Measurements from ENCODE around the gene CBX1.

CBX1 gene

GRCh38 chr17:48047113-48047740 lies 54.1 kb downstream of the CBX1 start:
- Histone ChIP-seq H3K4me1 (ENCODE audit: control insufficient read depth, low read depth, low read length) (peaks cover 9% of the 10 kb centered on the region), H4K8ac (ENCODE audit: low read depth, low read length) (no peak overlapping the region), H2BK120ac (ENCODE audit: low read depth, low read length) (no peak overlapping the region), H3K36me3 (ENCODE audit: control insufficient read depth, insufficient read depth, low read length) (peaks cover 6% of the 10 kb centered on the region), H3K18ac (ENCODE audit: low read length) (peak overlapping the region; percentile 55), H3K4me2 (ENCODE audit: low read length) (peak overlapping the region; percentile 37), H3K27me3 (ENCODE audit: insufficient read depth, low read length, poor library complexity) (no peaks in the 10 kb centered on the region), H4K5ac (ENCODE audit: low read length) (no peak overlapping the region), H2BK15ac (replicated peaks; ENCODE audit: low read depth) (no peak overlapping the region), H2BK5ac (ENCODE audit: low read length) (peak overlapping the region; percentile 89), H3K79me2 (ENCODE audit: control insufficient read depth, insufficient read depth, low read length) (peaks cover 34% of the 10 kb centered on the region), H3K4me3 (ENCODE audit: low read length) (peak overlapping the region; percentile 75), H3K79me1 (ENCODE audit: low read length) (peaks cover 11% of the 10 kb centered on the region), H3K4ac (ENCODE audit: low read depth, low read length) (peak overlapping the region; percentile 94), H3K27ac (ENCODE audit: low read depth, low read length) (peak overlapping the region; percentile 82), H2AK5ac (ENCODE audit: low read length) (no peak overlapping the region), H3K23ac (ENCODE audit: low read length) (no peak overlapping the region), H3K9ac (ENCODE audit: low read length) (peak overlapping the region; percentile 93), H3K56ac (ENCODE audit: low read length) (peak overlapping the region; percentile 99)
- no CpG with 5 or more reads among the region's 26 CpGs for WGBS (ENCODE audit: extremely low coverage, insufficient coverage, low lambda C conversion rate)
- no peak for DNase-seq

DNA sequence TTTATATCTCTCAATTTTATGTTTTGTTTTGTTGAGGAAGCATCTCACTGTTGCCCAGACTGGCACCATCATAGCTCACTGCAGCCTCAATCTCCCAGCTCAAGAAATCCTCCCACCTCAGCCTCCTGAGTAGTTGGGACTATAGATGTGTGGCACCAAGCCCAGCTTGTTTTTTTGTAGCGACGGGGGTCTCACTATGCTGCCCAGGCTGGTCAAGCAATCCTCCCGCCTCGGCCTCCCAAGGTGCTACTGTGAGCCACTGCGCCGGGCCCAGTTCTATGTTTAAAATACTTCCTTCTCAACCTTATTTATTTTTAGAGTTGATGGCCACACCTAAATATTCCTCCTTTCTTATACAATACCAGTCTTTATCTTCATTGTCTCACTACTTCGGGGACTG lies 55.0 kb downstream of the CBX1 start:
- no peak overlapping the region for H2BK15ac ChIP-seq (replicated peaks; ENCODE audit: low read depth)
- H3K36me3 ChIP-seq (ENCODE audit: control insufficient read depth, insufficient read depth, low read length): peaks cover 4% of the 10 kb centered on the region
- WGBS (ENCODE audit: extremely low coverage, insufficient coverage, low lambda C conversion rate): no CpG with 5 or more reads among the region's 7 CpGs
- H3K23ac ChIP-seq (ENCODE audit: low read length): no peak overlapping the region
- no peak overlapping the region for H2BK5ac ChIP-seq (ENCODE audit: low read length)
- no peak overlapping the region for H2AK5ac ChIP-seq (ENCODE audit: low read length)
- no peak overlapping the region for H3K27ac ChIP-seq (ENCODE audit: low read depth, low read length)
- no peak overlapping the region for H3K56ac ChIP-seq (ENCODE audit: low read length)
- no peak overlapping the region for H3K4me2 ChIP-seq (ENCODE audit: low read length)
- H3K9ac ChIP-seq (ENCODE audit: low read length): no peak overlapping the region
- no peak overlapping the region for H2BK120ac ChIP-seq (ENCODE audit: low read depth, low read length)
- peaks cover 7% of the 10 kb centered on the region for H3K79me1 ChIP-seq (ENCODE audit: low read length)
- H3K79me2 ChIP-seq (ENCODE audit: control insufficient read depth, insufficient read depth, low read length): peaks cover 25% of the 10 kb centered on the region
- no peak overlapping the region for H3K4ac ChIP-seq (ENCODE audit: low read depth, low read length)
- no peak overlapping the region for H4K5ac ChIP-seq (ENCODE audit: low read length)
- no peaks in the 10 kb centered on the region for H3K27me3 ChIP-seq (ENCODE audit: insufficient read depth, low read length, poor library complexity)
- no peak for DNase-seq
- H3K4me1 ChIP-seq (ENCODE audit: control insufficient read depth, low read depth, low read length): peaks cover 4% of the 10 kb centered on the region
- no peak overlapping the region for H3K4me3 ChIP-seq (ENCODE audit: low read length)
- H3K18ac ChIP-seq (ENCODE audit: low read length): no peak overlapping the region
- no peak overlapping the region for H4K8ac ChIP-seq (ENCODE audit: low read depth, low read length)

DNA sequence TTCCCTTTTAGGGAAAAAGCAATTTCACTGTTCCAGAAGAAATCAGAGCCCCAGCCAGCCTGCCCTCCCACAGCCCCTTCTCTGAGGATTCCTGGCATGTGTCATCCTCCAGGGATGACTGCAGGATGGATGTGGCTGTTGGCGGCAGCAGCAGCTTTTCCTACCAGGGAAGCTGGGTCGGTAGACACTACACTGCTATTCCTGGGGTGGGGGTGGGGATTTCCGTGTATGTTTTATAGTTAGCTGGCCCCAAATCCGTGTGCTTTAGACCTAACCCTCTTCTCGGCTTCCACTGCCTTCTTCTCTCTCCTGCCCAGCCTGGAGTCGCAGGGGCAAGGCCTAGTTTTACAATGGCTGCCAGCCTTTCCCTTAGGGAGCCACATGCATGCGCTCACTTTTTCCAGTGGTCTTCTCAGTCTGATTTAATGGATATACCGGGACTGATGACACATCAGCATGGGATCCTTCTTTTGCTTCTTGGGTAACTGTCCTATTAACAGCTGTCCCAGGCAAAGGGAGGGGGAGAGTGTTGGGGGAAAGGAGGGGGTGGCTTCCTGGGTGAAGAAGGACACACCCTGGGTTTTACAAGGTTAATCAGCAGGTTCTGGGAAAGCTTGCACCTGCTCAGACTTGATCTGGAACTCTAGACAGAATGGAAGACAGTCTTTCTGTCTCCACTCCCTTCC lies 55.8 kb downstream of the CBX1 start:
- H3K4me1 ChIP-seq (ENCODE audit: control insufficient read depth, low read depth, low read length): peaks cover 3% of the 10 kb centered on the region
- H3K4me3 ChIP-seq (ENCODE audit: low read length): no peak overlapping the region
- no peak overlapping the region for H3K9ac ChIP-seq (ENCODE audit: low read length)
- no peak overlapping the region for H3K27ac ChIP-seq (ENCODE audit: low read depth, low read length)
- no CpG with 5 or more reads among the region's 8 CpGs for WGBS (ENCODE audit: extremely low coverage, insufficient coverage, low lambda C conversion rate)
- peaks cover 16% of the 10 kb centered on the region for H3K79me2 ChIP-seq (ENCODE audit: control insufficient read depth, insufficient read depth, low read length)
- H3K27me3 ChIP-seq (ENCODE audit: insufficient read depth, low read length, poor library complexity): no peaks in the 10 kb centered on the region
- no peak overlapping the region for H3K4ac ChIP-seq (ENCODE audit: low read depth, low read length)
- peaks cover under 1% of the 10 kb centered on the region for H3K36me3 ChIP-seq (ENCODE audit: control insufficient read depth, insufficient read depth, low read length)
- H3K79me1 ChIP-seq (ENCODE audit: low read length): peaks cover 3% of the 10 kb centered on the region
- no peak overlapping the region for H2BK120ac ChIP-seq (ENCODE audit: low read depth, low read length)
- H2BK5ac ChIP-seq (ENCODE audit: low read length): no peak overlapping the region
- DNase-seq: no peak
- no peak overlapping the region for H4K5ac ChIP-seq (ENCODE audit: low read length)
- no peak overlapping the region for H4K8ac ChIP-seq (ENCODE audit: low read depth, low read length)
- no peak overlapping the region for H2BK15ac ChIP-seq (replicated peaks; ENCODE audit: low read depth)
- no peak overlapping the region for H3K56ac ChIP-seq (ENCODE audit: low read length)
- no peak overlapping the region for H3K4me2 ChIP-seq (ENCODE audit: low read length)
- no peak overlapping the region for H3K18ac ChIP-seq (ENCODE audit: low read length)
- no peak overlapping the region for H3K23ac ChIP-seq (ENCODE audit: low read length)
- no peak overlapping the region for H2AK5ac ChIP-seq (ENCODE audit: low read length)

GRCh38 chr17:48044851-48045250 lies 56.4 kb downstream of the CBX1 start:
- no peak overlapping the region for H2BK120ac ChIP-seq (ENCODE audit: low read depth, low read length)
- no peaks in the 10 kb centered on the region for H3K27me3 ChIP-seq (ENCODE audit: insufficient read depth, low read length, poor library complexity)
- H3K23ac ChIP-seq (ENCODE audit: low read length): no peak overlapping the region
- H3K9ac ChIP-seq (ENCODE audit: low read length): no peak overlapping the region
- H3K4me1 ChIP-seq (ENCODE audit: control insufficient read depth, low read depth, low read length): peaks cover 3% of the 10 kb centered on the region
- no CpG with 5 or more reads among the region's 4 CpGs for WGBS (ENCODE audit: extremely low coverage, insufficient coverage, low lambda C conversion rate)
- H2AK5ac ChIP-seq (ENCODE audit: low read length): no peak overlapping the region
- H4K5ac ChIP-seq (ENCODE audit: low read length): no peak overlapping the region
- no peak overlapping the region for H3K56ac ChIP-seq (ENCODE audit: low read length)
- H3K27ac ChIP-seq (ENCODE audit: low read depth, low read length): no peak overlapping the region
- DNase-seq: no peak
- H2BK5ac ChIP-seq (ENCODE audit: low read length): no peak overlapping the region
- H3K18ac ChIP-seq (ENCODE audit: low read length): no peak overlapping the region
- no peak overlapping the region for H4K8ac ChIP-seq (ENCODE audit: low read depth, low read length)
- no peak overlapping the region for H3K4me2 ChIP-seq (ENCODE audit: low read length)
- H3K4ac ChIP-seq (ENCODE audit: low read depth, low read length): no peak overlapping the region
- no peaks in the 10 kb centered on the region for H3K36me3 ChIP-seq (ENCODE audit: control insufficient read depth, insufficient read depth, low read length)
- peaks cover 2% of the 10 kb centered on the region for H3K79me1 ChIP-seq (ENCODE audit: low read length)
- H3K79me2 ChIP-seq (ENCODE audit: control insufficient read depth, insufficient read depth, low read length): peaks cover 12% of the 10 kb centered on the region
- H2BK15ac ChIP-seq (replicated peaks; ENCODE audit: low read depth): no peak overlapping the region
- no peak overlapping the region for H3K4me3 ChIP-seq (ENCODE audit: low read length)

- Histone ChIP-seq H3K18ac (ENCODE audit: low read length) (no peak overlapping the region), H2BK120ac (ENCODE audit: low read depth, low read length) (no peak overlapping the region), H2BK5ac (ENCODE audit: low read length) (no peak overlapping the region), H4K5ac (ENCODE audit: low read length) (no peak overlapping the region), H3K9ac (ENCODE audit: low read length) (no peak overlapping the region), H3K79me2 (ENCODE audit: control insufficient read depth, insufficient read depth, low read length) (peaks cover 3% of the 10 kb centered on the region), H3K56ac (ENCODE audit: low read length) (no peak overlapping the region), H3K36me3 (ENCODE audit: control insufficient read depth, insufficient read depth, low read length) (no peaks in the 10 kb centered on the region), H3K4ac (ENCODE audit: low read depth, low read length) (no peak overlapping the region), H3K79me1 (ENCODE audit: low read length) (no peaks in the 10 kb centered on the region), H4K8ac (ENCODE audit: low read depth, low read length) (no peak overlapping the region), H2BK15ac (replicated peaks; ENCODE audit: low read depth) (no peak overlapping the region), H3K4me1 (ENCODE audit: control insufficient read depth, low read depth, low read length) (peaks cover 3% of the 10 kb centered on the region), H3K27ac (ENCODE audit: low read depth, low read length) (no peak overlapping the region), H3K4me2 (ENCODE audit: low read length) (no peak overlapping the region), H3K4me3 (ENCODE audit: low read length) (no peak overlapping the region), H3K27me3 (ENCODE audit: insufficient read depth, low read length, poor library complexity) (peaks cover 5% of the 10 kb centered on the region), H2AK5ac (ENCODE audit: low read length) (no peak overlapping the region), H3K23ac (ENCODE audit: low read length) (no peak overlapping the region)
- no CpG with 5 or more reads among the region's 2 CpGs for WGBS (ENCODE audit: extremely low coverage, insufficient coverage, low lambda C conversion rate)
- no peak for DNase-seq
Observed at GRCh38 chr17:48043176-48043575, 58.1 kb downstream of the CBX1 start.

Measured in mesendoderm (in vitro differentiated cells).